HG03520 (cell line): Measurements from ENCODE around the gene EXOC3L2.
"Not testable (repeated sequence)": the region's sequence is repeated elsewhere in the genome, so short reads cannot be mapped to it uniquely, and the experiment has no call there.

ENCODE experiments used
- ATAC-seq: cut with Tn5 transposase; IDR thresholded peaks from one replicate; pipeline ENCODE4 v1.9.1; 2021; ENCODE audit warnings: mild to moderate bottlenecking, moderate library complexity; ENCODE audit not compliant: unreplicated experiment

EXOC3L2 gene

DNA sequence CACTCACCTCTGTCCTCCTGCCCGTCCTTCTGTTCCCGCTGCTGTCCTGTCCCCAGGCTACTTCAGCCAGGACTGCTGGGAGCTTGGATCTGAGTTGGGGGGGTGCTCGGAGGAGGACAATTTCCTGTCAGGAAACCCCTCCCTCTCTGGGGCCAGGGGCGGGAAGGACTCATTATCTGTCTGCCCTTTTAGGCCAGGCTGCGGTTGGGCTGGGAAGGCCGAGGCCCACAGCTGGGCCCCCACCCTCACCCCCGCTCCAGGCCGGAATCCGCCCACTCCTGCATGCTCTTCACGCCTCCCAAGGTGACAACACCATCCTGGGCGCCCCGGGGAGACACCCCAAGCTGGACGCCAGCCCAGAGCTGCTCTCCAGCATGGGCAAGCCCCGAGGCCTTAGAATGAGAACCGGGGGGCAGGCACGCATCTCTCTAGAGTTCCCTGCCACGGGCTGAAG lies at the start of gene EXOC3L2:
Gene EXOC3L2 (minus strand): TSS at position 74 of the 454 bp plus-strand sequence. CDS start 6,362 bp downstream, outside the sequence.
- ATAC-seq = no peak

DNA sequence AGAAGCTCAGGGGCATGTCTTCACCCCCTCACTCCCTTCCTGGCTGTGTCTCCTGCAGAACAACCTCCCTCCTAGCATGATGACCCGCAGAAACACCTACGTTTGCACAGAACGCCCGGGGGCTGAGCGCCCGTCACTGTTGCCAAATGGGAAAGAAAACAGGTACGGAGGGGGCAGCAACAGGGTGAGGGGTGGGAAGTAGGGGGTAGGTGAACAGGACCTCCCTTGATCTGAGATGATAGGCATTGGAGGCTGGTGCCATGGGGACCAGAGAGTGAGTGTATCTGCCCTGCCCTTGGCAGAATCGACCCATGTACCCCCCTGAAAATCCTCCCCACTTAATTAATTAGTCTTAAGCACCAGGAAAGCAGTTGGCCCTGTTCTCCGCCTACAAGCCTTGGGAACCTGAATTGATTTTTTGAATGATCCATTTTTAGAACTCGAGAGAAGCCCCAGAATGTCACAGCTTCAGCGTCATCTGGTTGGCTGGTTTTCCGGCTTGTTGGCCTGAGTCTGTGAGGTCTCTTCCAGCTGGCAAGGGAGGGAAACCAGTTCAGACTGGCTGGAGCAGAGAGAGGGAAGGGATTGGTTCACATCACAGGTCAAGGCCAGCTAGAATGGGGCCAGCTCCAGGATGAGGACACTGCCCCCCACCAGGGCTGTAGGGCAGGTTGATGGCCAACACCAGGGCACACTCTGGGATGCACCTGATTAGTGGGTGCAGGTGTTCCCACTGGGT lies 49.3 kb upstream of the EXOC3L2 start:
- ATAC-seq = no peak

DNA sequence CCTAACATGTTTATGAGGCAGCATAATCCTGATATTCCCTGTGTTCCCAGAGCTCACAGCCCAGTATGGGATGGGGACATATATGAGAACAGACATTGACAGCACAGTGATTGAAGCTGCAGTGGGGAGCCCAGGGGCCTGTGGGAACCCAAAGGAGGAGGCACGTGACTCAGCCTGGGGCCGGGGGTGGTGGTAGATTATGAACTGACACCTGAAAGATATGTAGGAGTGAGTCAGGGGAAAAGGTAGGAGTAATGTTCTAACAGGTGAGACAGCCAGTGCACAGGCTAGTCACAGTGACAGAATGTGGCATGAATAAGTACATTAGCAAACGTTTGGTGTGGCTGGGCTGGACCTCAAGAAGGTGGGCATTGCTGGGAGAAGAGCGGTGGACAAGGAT lies 48.5 kb upstream of the EXOC3L2 start:
- no peak for ATAC-seq

DNA sequence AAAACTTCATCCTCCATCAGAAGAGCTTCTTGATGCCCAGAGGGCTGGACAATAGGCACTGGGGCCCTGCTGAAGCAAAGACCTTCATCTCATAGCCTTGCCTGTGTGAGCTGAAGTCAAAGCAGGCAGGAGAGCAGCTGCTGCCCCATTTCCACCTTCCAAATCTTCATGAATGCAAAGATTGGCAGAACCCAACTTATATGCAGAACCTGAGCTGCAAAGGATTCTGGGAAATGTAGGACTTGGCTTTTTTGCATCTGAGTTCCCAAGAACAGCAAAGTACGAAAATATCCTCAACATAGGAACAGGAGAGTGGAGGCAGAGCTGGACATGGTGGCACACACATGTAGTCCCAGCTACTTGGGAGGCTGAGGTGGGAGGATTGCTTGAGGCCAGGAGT lies 46.6 kb upstream of the EXOC3L2 start:
- no peak for ATAC-seq

DNA sequence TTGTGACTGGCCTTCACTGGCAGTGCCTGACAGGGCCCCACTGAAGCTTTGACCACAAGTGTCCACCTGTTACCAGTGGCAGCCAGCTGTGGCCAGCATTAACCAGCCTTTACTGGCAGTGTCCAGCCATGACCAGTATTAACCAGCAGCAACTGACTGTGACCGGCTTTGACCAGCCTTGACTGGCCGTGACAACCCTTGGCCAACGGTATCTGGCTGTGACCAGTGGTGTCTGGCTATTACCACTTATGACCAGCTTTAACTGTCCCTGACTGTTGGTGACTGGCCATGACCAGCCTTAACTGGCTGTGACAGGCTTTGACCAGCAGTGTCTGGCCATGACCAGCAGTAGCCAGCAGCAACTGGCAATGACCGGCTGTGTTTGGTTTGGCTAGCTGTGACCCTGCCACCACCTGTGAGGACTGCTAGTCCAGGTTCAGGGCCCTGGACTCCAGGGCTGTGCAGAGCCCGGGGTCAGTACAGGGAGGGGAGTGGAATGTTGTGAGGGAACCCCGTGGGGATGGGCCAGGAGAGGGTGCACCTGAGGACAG lies 45.2 kb upstream of the EXOC3L2 start:
- ATAC-seq = no peak

DNA sequence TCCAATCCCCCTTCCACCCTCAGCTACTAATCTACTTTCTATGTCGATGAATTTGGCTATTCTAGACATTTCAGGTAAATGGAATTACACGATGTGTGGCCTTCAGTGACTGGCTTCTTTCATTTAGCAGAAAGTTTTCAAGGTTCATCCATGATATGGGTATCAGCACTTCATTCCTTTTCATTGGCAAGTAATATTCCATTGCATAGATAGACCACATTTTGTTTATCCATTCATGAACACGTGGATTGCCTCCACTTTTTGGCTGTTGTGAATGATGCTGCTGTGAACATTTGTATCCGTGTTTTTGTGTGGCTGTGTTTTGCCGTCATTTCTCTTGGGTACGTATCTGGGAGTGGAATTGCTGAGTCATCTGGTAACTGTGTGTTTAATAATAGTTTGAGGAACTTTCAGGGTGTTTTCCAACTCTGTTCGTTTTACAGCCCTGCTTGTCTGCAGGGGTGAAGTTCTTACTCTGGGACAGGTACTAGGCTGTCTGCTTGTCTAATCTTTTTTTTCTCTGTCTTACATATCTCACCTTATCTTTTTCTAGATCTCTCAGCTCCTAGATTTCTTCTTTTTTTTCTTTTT lies 38.3 kb upstream of the EXOC3L2 start:
- ATAC-seq = no peak

DNA sequence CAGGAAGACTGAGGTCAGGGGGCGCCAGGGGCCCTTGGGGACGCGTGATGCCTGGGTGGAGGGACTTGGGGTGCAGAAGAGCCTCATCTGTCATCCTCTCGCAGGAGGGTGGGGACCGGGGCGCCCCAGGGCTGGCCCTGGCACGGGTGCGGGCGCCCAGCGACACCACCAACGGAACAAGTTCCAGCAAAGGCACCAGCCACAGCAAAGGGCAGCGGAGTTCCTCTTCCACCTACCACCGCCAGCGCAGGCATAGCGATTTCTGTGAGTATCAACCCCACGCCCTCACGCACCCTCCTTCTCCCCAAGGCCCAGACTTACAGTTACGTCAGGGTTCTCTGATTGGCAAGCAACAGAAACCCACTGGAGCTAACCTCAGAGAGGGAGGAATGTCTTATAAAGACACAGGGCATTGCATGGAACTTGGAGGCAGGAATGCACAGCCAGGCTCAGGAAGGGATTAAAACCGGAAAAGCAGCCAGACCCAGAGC lies 35.3 kb upstream of the EXOC3L2 start:
- no peak for ATAC-seq

DNA sequence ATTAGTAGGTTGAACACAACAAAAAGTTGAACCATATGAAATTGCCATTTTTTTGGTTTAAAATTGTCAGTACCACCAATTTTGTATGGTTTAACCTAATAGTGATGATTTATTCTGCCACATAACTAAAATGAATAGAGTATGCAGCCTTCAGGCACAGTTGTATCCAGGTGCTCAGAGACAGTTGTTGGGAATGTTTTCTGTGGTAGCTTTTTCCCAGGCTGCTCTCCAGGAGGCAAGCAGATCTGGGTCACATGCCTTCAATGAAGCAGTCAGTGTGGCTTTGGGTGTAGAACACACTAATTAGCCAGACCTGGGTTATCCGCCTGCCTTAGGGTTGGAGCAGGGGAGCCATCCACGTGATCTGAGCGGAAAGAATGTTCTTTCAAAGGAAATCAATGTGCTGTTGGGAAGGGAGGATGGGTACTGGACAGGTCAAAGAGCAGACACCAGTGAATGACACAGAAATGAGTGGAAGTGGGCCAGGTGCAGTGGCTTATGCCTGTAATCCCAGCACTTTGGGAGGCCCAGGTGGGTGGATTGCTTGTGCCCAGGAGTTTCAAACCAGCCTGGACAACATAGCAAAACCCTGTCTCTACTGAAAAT lies 34.5 kb upstream of the EXOC3L2 start:
- no peak for ATAC-seq

DNA sequence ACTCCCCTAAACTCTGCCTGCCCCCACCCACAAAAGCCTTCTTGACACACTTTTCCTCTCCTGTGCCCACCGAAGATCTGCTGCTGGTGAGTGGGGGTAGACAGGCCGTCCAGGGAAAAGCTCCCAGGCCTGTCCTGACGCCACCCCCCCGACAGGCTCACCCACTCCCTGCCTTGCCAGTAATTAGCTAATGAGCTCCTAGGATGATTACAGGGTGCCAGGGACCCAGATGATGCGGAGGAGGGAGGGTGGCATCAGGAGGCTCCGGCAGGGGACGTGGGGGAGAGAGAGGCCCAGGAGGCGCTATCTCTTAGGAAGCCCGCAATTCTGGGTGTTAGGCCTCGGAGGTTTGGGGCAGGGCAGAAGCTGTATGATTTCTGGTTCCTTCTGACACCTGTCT lies 32.9 kb upstream of the EXOC3L2 start:
- no peak for ATAC-seq

DNA sequence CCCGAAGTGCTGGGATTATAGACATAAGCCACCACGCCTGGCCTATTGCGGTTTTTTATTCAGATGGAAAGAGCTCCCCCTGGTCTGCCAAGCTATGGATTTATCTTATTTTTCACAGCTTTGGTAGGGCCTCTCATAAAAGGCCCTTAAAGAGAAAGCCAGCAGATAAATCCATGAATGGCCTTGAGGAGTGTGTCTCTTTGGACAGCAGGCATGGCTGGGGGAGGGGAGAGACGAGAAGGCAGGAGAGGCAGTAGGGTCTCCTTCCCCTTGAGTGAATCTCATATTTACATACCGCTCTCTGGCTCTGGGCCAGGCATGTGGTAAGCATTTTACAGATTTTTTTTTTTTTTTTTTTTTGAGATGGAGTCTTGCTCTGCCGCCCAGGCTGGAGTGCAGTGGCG lies 31.1 kb upstream of the EXOC3L2 start:
- no peak for ATAC-seq

DNA sequence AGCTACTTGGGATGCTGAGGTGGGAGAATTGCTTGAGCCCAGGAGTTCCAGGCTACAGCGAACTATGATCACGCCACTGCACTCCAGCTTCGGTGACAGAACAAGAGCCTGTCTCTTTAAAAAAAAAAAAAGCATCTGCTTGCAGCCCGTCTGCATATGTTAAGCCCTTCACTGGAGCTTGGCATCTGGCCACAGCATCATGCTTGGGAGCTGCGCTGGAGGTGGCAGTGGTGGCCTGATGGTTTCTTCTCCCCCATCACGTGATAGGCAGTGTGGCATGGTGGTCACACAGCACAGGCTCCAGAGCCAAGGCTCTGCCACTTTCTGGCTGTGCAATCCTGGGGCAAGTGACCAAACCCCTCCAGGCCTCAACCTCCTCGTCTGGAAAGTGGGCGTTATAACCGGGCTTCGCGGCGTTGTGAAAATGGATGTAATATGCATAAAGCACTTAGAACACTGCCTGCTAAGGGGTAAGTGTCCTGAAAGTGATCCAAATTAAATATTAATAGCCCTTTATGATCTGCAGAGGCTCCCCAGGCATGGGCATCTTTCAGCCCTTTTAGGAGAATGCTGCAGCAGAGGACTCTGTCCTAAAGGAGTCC lies 30.3 kb upstream of the EXOC3L2 start:
- no peak for ATAC-seq

DNA sequence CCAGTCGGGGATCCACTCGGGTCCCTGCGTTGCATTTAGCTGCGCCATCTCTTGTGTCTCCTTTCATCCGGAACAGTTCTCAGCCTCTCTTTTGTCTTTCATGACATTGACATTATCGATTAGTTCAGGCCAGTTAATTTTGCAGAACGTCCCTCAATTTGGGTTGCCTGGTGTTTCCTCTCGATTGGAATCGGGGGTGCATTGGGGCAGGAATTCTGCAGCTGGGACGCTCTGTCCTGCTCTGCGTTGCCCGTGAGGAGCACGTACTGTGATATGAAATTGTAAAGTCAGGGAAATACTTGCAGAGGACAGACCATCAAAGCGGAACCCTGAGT lies 28.3 kb upstream of the EXOC3L2 start:
- ATAC-seq = no peak

DNA sequence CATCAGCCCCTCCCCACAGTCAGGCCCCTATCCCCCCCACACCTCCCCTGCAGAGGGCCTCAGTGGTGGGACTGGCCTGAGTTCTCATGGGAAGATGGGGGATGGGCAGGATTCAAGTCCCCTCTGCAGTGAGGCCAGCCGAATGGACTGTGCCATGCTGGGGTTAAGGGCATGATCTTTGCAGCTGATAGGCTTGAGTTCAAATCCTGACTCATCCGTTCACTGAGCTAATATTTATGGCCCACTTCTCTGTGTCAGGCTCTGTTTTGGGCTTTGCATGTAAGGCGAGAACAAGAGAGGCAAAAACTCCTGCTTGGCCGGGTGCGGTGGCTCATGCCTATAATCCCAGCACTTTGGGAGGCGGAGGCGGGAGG lies 26.5 kb upstream of the EXOC3L2 start:
- ATAC-seq = no peak

DNA sequence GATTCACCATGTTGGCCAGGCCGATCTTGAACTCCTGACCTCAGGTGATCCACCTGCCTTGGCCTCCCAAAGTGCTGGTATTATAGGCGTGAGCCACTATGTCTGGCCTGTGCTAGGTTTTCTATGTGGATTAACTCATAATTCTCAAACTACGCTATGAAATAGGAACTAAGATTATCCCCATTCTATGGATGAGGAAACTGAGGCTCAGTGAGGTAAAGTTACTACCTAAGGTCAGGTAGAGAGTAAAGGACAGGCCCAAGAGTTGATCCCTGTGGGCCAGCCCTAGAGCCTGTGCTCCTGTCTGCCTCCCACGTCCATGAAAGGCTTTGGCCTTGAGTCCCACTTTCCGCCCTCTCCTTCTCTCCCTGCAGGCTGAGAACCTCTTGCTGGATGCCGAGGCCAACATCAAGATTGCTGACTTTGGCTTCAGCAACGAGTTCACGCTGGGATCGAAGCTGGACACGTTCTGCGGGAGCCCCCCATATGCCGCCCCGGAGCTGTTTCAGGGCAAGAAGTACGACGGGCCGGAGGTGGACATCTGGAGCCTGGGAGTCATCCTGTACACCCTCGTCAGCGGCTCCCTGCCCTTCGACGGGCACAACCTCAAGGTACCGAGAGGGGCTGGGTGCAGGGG lies 26.0 kb upstream of the EXOC3L2 start:
- ATAC-seq = no peak

DNA sequence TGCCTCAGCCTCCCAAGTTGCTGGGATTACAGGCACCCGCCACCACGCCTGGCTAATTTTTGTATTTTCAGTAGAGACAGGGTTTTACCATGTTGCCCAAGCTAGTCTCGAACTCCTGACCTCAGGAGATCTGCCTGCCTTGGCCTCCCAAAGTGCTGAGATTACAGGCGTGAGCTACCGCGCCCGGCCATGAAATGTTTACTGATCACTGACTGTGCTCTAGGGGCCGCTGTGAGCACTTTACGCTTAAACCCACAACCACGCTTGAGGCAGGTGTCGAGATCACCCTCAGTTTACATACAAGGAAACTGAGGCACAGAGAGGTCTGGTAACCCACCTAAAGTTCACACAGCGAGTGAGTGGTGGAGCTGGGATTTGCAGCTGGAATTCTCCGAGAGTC lies 24.7 kb upstream of the EXOC3L2 start:
- ATAC-seq = not testable (repeated sequence)

DNA sequence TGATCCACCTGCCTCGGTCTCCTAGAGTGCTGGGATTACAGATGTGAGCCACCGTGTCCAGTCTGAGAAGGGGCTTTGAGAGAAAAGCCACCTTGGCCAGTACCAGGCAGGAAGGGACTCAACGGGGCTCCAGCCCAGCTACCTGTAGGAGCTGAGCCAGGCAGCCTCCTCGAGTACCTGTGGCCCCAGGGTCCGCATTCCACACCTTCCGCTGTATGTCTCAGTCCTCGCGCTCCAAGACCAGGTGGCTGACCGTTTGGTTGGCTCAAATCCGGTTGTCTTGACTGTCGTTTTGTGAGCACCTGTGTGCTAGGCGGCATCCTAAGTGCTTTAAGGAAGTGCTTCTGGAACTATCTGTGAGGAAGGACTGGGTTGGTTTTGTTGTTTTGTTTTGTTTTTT lies 22.1 kb upstream of the EXOC3L2 start:
- no peak for ATAC-seq

DNA sequence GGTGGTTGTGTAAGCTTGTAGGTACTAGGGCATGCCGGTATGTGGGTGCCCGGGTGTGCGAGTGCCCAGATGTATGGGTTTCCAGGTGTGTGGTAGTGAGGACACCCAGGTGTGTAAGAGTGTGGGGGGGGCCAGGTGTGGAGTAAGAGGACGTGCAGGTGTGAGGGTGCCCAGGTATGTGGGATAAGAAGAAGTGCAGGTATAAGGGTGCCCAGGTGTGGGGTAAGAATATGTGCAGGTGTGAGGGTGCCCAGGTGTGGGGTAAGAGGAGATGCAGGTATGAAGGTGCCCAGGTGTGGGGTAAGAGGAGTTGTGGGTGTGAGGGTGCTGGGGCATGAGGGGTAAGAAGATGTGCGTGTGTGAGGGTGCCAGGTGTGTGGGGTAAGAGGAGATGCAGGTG lies 20.2 kb upstream of the EXOC3L2 start:
- ATAC-seq = no peak

DNA sequence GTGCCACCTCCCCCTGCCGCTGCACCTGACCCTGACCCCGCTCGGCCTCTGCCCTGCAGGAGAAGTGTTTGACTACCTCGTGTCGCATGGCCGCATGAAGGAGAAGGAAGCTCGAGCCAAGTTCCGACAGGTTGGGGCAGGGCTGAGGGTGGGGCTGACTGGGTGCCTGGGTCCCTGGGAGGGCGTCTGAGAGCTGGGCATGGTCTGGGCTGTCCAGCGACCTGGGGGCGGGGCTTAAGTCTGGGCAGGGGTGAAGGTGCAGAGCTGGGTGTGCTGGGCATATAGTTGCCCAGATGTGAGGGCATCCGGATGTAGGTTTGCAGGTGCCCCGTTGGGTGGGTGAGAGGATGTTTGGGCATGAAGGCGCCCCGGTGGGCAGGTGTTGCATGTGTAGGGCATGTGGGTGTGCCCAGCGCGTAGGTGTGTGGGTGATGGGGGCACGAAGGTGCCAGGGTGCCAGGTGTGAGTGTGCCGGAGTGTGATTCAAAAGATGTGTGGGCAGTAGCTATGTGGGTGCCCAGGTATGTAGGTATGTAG lies 19.6 kb upstream of the EXOC3L2 start:
- ATAC-seq = no peak

DNA sequence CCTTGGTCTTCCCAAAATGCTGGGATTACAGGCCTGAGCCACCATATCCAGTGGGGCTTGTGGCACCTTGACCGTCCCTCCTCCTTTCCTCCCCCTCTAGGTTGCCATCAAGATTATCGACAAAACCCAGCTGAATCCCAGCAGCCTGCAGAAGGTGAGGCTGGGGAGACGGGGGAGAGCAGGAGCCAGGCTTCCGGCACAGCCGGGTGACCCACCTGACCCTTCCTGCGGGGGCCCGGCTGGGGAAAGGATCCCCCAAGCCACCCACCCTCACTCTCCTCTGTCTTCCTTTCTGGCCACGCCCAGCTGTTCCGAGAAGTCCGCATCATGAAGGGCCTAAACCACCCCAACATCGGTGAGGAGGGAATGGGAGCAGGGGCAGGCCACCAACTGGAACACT lies 17.8 kb upstream of the EXOC3L2 start:
- ATAC-seq = no peak

DNA sequence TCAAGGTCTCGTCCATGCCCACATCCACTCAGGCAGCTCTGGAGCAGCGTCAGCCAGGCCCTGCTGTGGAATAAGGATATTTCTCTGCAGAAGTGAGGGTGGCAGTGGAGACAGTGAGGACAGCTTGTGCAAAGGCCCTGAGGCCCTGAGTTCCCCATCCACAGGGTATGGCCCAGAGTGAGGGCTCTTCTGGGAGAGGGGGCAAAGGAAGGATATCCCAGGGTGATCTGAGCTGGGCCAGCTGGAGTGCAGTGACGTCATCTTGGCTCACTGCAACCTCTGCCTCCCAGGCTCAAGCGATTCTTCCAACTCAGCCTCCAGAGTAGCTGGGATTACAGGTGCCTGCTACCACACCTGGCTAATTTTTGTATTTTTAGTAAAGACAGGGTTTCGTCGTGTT lies 17.4 kb upstream of the EXOC3L2 start:
- ATAC-seq = no peak

DNA sequence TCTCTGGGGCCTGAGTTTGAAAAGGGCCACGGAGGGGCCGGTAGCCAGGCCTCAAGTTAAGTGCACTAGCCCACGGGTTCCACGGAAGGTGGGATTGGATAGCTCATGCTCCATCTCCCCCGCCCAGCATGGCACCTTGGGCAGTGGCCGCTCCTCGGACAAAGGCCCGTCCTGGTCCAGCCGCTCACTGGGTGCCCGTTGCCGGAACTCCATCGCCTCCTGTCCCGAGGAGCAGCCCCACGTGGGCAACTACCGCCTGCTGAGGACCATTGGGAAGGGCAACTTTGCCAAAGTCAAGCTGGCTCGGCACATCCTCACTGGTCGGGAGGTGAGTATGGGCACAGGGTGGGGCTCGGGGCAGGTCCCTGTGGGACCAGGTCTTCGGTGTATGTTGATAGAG lies 13.7 kb upstream of the EXOC3L2 start:
- no peak for ATAC-seq
